NCI-H82 treated with DMSO at 0.1 percent for 48 hours (cell line): Measurements from ENCODE around the gene ANKRD33B.

Experiments
- DNase-seq: peaks from one replicate; lab custom pipeline; 2025; ENCODE audit not compliant: unreplicated experiment; lab: John Stamatoyannopoulos, UW

Gene ANKRD33B

GRCh38 chr5:10688651-10689171 is 124.8 kb downstream of the ANKRD33B start:
- no peak for DNase-seq

GRCh38 chr5:10689391-10690081 is 125.7 kb downstream of the ANKRD33B start:
- no peak for DNase-seq

- no peak for DNase-seq
Measured at GRCh38 chr5:10690460-10691440, 126.9 kb downstream of the ANKRD33B start.

GRCh38 chr5:10691826-10692785 is 128.2 kb downstream of the ANKRD33B start:
- no peak for DNase-seq

- no peak for DNase-seq
Measured at GRCh38 chr5:10695055-10695649, 131.3 kb downstream of the ANKRD33B start.

GRCh38 chr5:10695759-10696543 is 132.1 kb downstream of the ANKRD33B start:
- DNase-seq = no peak

GRCh38 chr5:10699281-10699874 is 135.5 kb downstream of the ANKRD33B start:
- DNase-seq = no peak

- no peak for DNase-seq
Measured at GRCh38 chr5:10699987-10700386, 136.1 kb downstream of the ANKRD33B start.

- no peak for DNase-seq
Measured at GRCh38 chr5:10700516-10700915, 136.6 kb downstream of the ANKRD33B start.

- peak; percentile 11 for DNase-seq
Measured at GRCh38 chr5:10701567-10702039, 137.7 kb downstream of the ANKRD33B start.

GRCh38 chr5:10702040-10702629 is 138.3 kb downstream of the ANKRD33B start:
- no peak for DNase-seq

- DNase-seq = no peak
Measured at GRCh38 chr5:10702911-10703491, 139.1 kb downstream of the ANKRD33B start.

GRCh38 chr5:10703676-10704075 is 139.8 kb downstream of the ANKRD33B start:
- DNase-seq = no peak

GRCh38 chr5:10704949-10705621 is 141.2 kb downstream of the ANKRD33B start:
- DNase-seq = no peak

GRCh38 chr5:10705747-10706146 is 141.9 kb downstream of the ANKRD33B start:
- DNase-seq = no peak

- DNase-seq = no peak
Measured at GRCh38 chr5:10706326-10706725, 142.5 kb downstream of the ANKRD33B start.
